GM19463 (cell line): ENCODE data around the gene MBL2.

Source experiments
- ATAC-seq: cut with Tn5 transposase; IDR thresholded peaks from one replicate; pipeline ENCODE4 v1.9.1; 2021; ENCODE audit warnings: mild to moderate bottlenecking, moderate library complexity; ENCODE audit not compliant: unreplicated experiment

The MBL2 gene

DNA sequence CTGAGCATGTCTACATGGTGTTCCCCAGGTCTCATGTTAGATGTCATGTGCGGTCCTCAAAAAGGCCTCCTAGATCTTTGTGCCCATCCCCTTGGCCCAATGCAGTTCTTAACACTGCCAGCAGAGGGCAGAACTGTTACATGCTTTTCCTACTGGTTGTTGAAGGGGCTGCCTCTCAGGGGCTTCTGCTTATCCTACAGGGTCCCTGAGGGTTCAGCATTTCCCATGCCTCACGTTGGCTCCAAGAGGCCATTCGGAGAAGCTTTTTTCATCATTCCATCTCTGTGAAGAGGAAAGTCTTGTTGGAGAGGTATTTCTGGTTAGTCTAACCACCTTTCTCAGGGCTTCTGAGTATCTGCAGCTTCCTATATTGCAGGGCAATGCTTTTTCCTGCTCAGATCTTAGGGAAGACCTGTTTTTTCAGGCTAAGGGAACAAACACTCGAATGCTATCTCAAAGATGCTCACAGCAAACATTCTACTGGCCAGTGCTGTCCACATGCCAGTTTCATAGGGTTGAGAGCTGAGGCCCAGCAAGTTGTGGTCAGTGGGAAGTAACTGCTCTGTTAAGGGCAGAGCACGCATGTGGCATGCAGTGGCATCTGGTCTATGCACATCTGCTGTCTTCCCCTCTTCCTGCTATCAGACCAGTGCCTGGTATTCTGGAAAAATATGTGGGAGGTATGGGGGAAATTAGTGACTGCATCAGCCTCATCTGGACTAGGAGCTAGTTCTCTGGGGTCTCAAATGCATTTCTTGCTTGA lies 31.5 kb downstream of the MBL2 start:
- peak; percentile 60 for ATAC-seq

DNA sequence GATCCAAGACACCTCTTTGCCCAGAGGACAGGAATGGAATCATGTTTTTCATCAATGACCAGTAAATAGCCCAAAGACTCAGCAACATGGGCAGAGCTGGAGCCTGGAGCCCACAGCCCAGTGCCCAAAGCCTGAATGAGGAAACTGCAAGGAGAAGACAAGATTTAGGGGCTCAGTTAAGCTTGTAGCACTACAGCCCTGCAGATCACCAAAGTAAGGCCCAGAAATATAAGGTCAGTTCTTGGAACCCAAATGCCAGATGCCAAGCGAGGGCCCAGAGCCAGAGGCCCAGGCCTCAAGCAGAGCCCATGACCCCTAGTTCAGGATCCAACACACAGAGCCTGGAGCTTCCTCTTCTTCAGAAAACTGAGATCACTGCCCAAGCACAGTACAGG lies 32.4 kb downstream of the MBL2 start:
- no peak for ATAC-seq

DNA sequence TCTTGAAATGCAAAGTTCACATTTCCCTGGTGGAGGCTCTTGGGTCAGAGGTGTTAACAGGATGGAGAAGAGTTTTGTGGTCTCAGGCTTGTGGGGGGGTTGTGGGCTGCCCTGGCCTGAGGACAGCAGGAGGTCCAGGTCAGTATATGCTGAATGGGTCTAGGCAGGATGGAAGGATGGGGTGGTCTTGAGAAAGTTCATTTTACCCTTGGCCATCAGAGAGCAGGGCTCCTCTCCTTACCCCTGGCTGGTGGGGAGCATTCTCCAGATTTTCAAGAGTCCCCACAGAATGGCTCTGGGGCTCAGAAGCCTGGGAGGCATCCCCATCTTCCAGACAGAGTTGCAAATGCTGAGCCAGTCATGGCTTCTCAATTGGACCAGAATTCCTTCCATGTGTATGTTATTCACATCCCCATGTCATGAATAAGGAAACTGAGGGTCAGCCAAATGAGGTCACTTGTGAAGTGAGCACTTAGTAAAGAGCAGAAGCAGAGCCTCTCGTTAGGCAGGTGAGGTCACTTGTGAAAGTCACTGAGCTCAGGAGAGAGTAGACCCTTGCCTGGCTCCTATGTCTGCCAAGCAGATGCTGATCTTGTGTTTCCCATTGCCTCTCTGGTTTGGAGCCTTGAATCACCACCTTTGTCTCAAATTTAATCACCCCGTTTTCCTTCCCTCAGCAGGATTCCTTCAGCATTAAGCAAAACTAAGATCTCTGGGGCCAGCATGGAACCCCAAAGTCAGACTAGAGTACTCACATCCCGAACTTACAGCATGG lies 33.0 kb downstream of the MBL2 start:
- ATAC-seq: no peak

DNA sequence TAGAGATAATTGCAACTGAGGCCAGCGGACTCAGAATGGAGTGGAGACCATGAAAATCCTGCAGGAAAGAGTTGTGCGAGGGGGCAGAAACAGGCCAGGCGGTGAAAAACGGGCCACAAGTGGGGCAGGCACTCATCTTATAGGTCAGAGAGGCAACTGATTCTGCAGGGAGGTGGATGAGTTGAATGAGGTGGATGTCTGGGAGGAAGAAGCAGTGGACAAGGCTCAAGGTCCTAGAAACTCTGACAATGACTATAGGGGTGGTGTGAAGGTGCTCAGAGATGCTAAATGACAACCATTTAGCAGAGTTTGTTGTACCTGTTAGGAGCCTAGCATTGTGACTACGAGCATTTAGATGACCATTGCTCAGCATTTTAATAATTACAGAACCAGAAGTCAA lies 33.6 kb downstream of the MBL2 start:
- ATAC-seq: no peak

- peak; percentile 69 for ATAC-seq
Observed at GRCh38 chr10:52729271-52730104, 43.1 kb downstream of the MBL2 start.

GRCh38 chr10:52720018-52720417 lies 52.6 kb downstream of the MBL2 start:
- ATAC-seq: no peak
